GM08714 (cell line): ENCODE measurements around the gene BLTP1.
A peak's percentile ranks its signal among the peaks of the same experiment; 100 is the strongest.

Source experiments
- H3K4me3 ChIP-seq: fragments of 200-500 bp; sonication (Bioruptor generic); 2 replicates; pipeline ENCODE4 v1.5.1; 2014; ENCODE audit warnings: mild to moderate bottlenecking, low read length, inconsistent platforms
- ZNF274 ChIP-seq: IDR thresholded peaks from 2 replicates; pipeline ENCODE4 v1.6.1; 2012; ENCODE audit warnings: mild to moderate bottlenecking, low read depth, low read length

The BLTP1 gene

GRCh38 chr4:122150931-122151330 lies 1.2 kb upstream of the BLTP1 start:
- no peak overlapping the region for H3K4me3 ChIP-seq
- no peak for TF ChIP-seq ZNF274

- no peak for TF ChIP-seq ZNF274
- peak overlapping the region; percentile 82 for H3K4me3 ChIP-seq
Observed at GRCh38 chr4:122152711-122153226, 638 bp downstream of the BLTP1 start.

- TF ChIP-seq ZNF274, result no peak
Observed at GRCh38 chr4:122156819-122157218, 4.7 kb downstream of the BLTP1 start.

GRCh38 chr4:122163301-122163700 lies 11.2 kb downstream of the BLTP1 start:
- TF ChIP-seq ZNF274, result no peak
- no peak overlapping the region for H3K4me3 ChIP-seq

More at GRCh38 chr4:122156819-122157218, 4.7 kb downstream of the BLTP1 start:
- H3K4me3 ChIP-seq, result no peak overlapping the region

- no peak overlapping the region for H3K4me3 ChIP-seq
- no peak for TF ChIP-seq ZNF274
Observed at GRCh38 chr4:122163767-122164166, 11.6 kb downstream of the BLTP1 start.

- no peak for TF ChIP-seq ZNF274
- H3K4me3 ChIP-seq, result no peak overlapping the region
Observed at GRCh38 chr4:122167369-122167768, 15.2 kb downstream of the BLTP1 start.

GRCh38 chr4:122170775-122171174 lies 18.6 kb downstream of the BLTP1 start:
- no peak overlapping the region for H3K4me3 ChIP-seq
- TF ChIP-seq ZNF274, result no peak

GRCh38 chr4:122171323-122171722 lies 19.2 kb downstream of the BLTP1 start:
- TF ChIP-seq ZNF274, result no peak
- H3K4me3 ChIP-seq, result no peak overlapping the region

- no peak for TF ChIP-seq ZNF274
Observed at GRCh38 chr4:122172266-122172665, 20.1 kb downstream of the BLTP1 start.

GRCh38 chr4:122178961-122179360 lies 26.8 kb downstream of the BLTP1 start:
- no peak overlapping the region for H3K4me3 ChIP-seq
- no peak for TF ChIP-seq ZNF274

More at GRCh38 chr4:122172266-122172665, 20.1 kb downstream of the BLTP1 start:
- H3K4me3 ChIP-seq, result no peak overlapping the region

- H3K4me3 ChIP-seq, result no peak overlapping the region
- no peak for TF ChIP-seq ZNF274
Observed at GRCh38 chr4:122195718-122196117, 43.6 kb downstream of the BLTP1 start.
